A549 (cell line): Measurements from ENCODE around the gene CRB2.

ENCODE experiments used
- CTCF ChIP-seq: fragments of >200 bp; sonication (Bioruptor Twin); formaldehyde crosslinking; IDR thresholded peaks from 3 replicates; pipeline ENCODE4 v1.5.1; 2016
- USF2 ChIP-seq: fragments of 450-650 bp; IDR thresholded peaks from 2 replicates; pipeline ENCODE4 v1.6.1; 2014; ENCODE audit warnings: antibody characterized with exemption

- TF ChIP-seq USF2 (no peak), CTCF (no peak)
Observed at GRCh38 chr9:123319541-123320339, 36.3 kb upstream of the CRB2 start.
